ENCODE results near the gene SPOCK2.

GRCh38 chr10:72062832-72063702 lies 25.3 kb downstream of the SPOCK2 start:
- TF ChIP-seq CTCF (conservative IDR thresholded peaks at IDR 0.05; ENCODE audit: low read depth, low read length) (no peak), EZH2 (IDR thresholded peaks at IDR 0.05; ENCODE audit: borderline replicate concordance, low read depth, low read length, poor library complexity, severe bottlenecking) (no peak)
